ENCODE results near the gene CTAGE9.
"Not testable (repeated sequence)": the region's sequence is repeated elsewhere in the genome, so short reads cannot be mapped to it uniquely, and the experiment has no call there.

CTAGE9 gene

GRCh38 chr6:131710917-131711316 is at the start of gene CTAGE9:
TSS of gene CTAGE9 (minus strand) at chr6:131711017. CDS start at chr6:131711017, 0 bp downstream.
- H3K4me3 Mint-ChIP-seq; DNase-seq; H3K4me1 Mint-ChIP-seq; H3K9me3 Mint-ChIP-seq; ATAC-seq; H3K27ac Mint-ChIP-seq; H3K27me3 Mint-ChIP-seq; H3K36me3 Mint-ChIP-seq (ENCODE audit: low read depth): not testable (repeated sequence)

GRCh38 chr6:131758920-131759319 is 48.1 kb upstream of the CTAGE9 start:
- Mint-ChIP-seq H3K36me3 (ENCODE audit: low read depth) (no peaks in the 10 kb centered on the region), H3K4me3 (no peak overlapping the region), H3K27me3 (peaks cover 14% of the 10 kb centered on the region), H3K27ac (no peak overlapping the region), H3K4me1 (no peaks in the 10 kb centered on the region), H3K9me3 (no peaks in the 10 kb centered on the region)
- ATAC-seq = no peak
- DNase-seq = no peak

- H3K4me3 Mint-ChIP-seq = no peak overlapping the region
- no peaks in the 10 kb centered on the region for H3K36me3 Mint-ChIP-seq (ENCODE audit: low read depth)
- ATAC-seq (no peak), DNase-seq (no peak)
- no peaks in the 10 kb centered on the region for H3K9me3 Mint-ChIP-seq
- H3K27me3 Mint-ChIP-seq = peaks cover 11% of the 10 kb centered on the region
- no peak overlapping the region for H3K27ac Mint-ChIP-seq
- no peaks in the 10 kb centered on the region for H3K4me1 Mint-ChIP-seq
Measured at GRCh38 chr6:131756039-131756438, 45.2 kb upstream of the CTAGE9 start.

- Mint-ChIP-seq H3K27ac (no peak overlapping the region), H3K27me3 (peaks cover 11% of the 10 kb centered on the region), H3K36me3 (ENCODE audit: low read depth) (no peaks in the 10 kb centered on the region), H3K4me3 (no peak overlapping the region), H3K4me1 (no peaks in the 10 kb centered on the region), H3K9me3 (no peaks in the 10 kb centered on the region)
- DNase-seq (no peak), ATAC-seq (no peak)
Measured at GRCh38 chr6:131755597-131755996, 44.8 kb upstream of the CTAGE9 start.

GRCh38 chr6:131754715-131755567 is 44.1 kb upstream of the CTAGE9 start:
- no peak for ATAC-seq
- H3K4me1 Mint-ChIP-seq = no peaks in the 10 kb centered on the region
- H3K27ac Mint-ChIP-seq = no peak overlapping the region

GRCh38 chr6:131754088-131754487 is 43.3 kb upstream of the CTAGE9 start:
- no peaks in the 10 kb centered on the region for H3K4me1 Mint-ChIP-seq
- H3K4me3 Mint-ChIP-seq = no peak overlapping the region
- H3K27ac Mint-ChIP-seq = no peak overlapping the region
- DNase-seq (no peak), ATAC-seq (no peak)
- H3K9me3 Mint-ChIP-seq = no peaks in the 10 kb centered on the region
- H3K27me3 Mint-ChIP-seq = peaks cover 11% of the 10 kb centered on the region
- H3K36me3 Mint-ChIP-seq (ENCODE audit: low read depth) = no peaks in the 10 kb centered on the region

More at GRCh38 chr6:131754715-131755567, 44.1 kb upstream of the CTAGE9 start:
- Mint-ChIP-seq H3K9me3 (no peaks in the 10 kb centered on the region), H3K36me3 (ENCODE audit: low read depth) (no peaks in the 10 kb centered on the region), H3K4me3 (no peak overlapping the region), H3K27me3 (peaks cover 11% of the 10 kb centered on the region)
- no peak for DNase-seq

GRCh38 chr6:131751012-131751715 is 40.3 kb upstream of the CTAGE9 start:
- ATAC-seq; H3K9me3 Mint-ChIP-seq; DNase-seq; H3K4me3 Mint-ChIP-seq; H3K27me3 Mint-ChIP-seq; H3K4me1 Mint-ChIP-seq; H3K27ac Mint-ChIP-seq; H3K36me3 Mint-ChIP-seq (ENCODE audit: low read depth): not testable (repeated sequence)

GRCh38 chr6:131749023-131749422 is 38.2 kb upstream of the CTAGE9 start:
- H3K27ac Mint-ChIP-seq = no peak overlapping the region
- H3K27me3 Mint-ChIP-seq = peaks cover 5% of the 10 kb centered on the region
- ATAC-seq = no peak
- DNase-seq = no peak
- H3K36me3 Mint-ChIP-seq (ENCODE audit: low read depth) = no peaks in the 10 kb centered on the region
- no peak overlapping the region for H3K4me3 Mint-ChIP-seq
- no peaks in the 10 kb centered on the region for H3K4me1 Mint-ChIP-seq
- H3K9me3 Mint-ChIP-seq = no peaks in the 10 kb centered on the region

GRCh38 chr6:131747821-131748353 is 37.1 kb upstream of the CTAGE9 start:
- no peak for DNase-seq
- no peak overlapping the region for H3K4me3 Mint-ChIP-seq
- H3K36me3 Mint-ChIP-seq (ENCODE audit: low read depth) = no peaks in the 10 kb centered on the region
- no peak for ATAC-seq
- no peak overlapping the region for H3K27ac Mint-ChIP-seq
- H3K9me3 Mint-ChIP-seq = no peaks in the 10 kb centered on the region
- H3K4me1 Mint-ChIP-seq = no peaks in the 10 kb centered on the region
- H3K27me3 Mint-ChIP-seq = peaks cover 5% of the 10 kb centered on the region

GRCh38 chr6:131745476-131745875 is 34.7 kb upstream of the CTAGE9 start:
- no peaks in the 10 kb centered on the region for H3K36me3 Mint-ChIP-seq (ENCODE audit: low read depth)
- ATAC-seq = no peak

GRCh38 chr6:131744432-131745287 is 33.8 kb upstream of the CTAGE9 start:
- no peak for DNase-seq
- H3K36me3 Mint-ChIP-seq (ENCODE audit: low read depth) = no peaks in the 10 kb centered on the region
- no peak overlapping the region for H3K4me3 Mint-ChIP-seq
- no peak for ATAC-seq
- H3K4me1 Mint-ChIP-seq = no peaks in the 10 kb centered on the region
- no peaks in the 10 kb centered on the region for H3K9me3 Mint-ChIP-seq
- peaks cover 12% of the 10 kb centered on the region for H3K27me3 Mint-ChIP-seq
- H3K27ac Mint-ChIP-seq = no peak overlapping the region

More at GRCh38 chr6:131745476-131745875, 34.7 kb upstream of the CTAGE9 start:
- H3K27ac Mint-ChIP-seq = no peak overlapping the region
- H3K4me1 Mint-ChIP-seq = no peaks in the 10 kb centered on the region
- H3K9me3 Mint-ChIP-seq = no peaks in the 10 kb centered on the region
- H3K27me3 Mint-ChIP-seq = peaks cover 12% of the 10 kb centered on the region
- no peak overlapping the region for H3K4me3 Mint-ChIP-seq
- no peak for DNase-seq

GRCh38 chr6:131741688-131742393 is 31.0 kb upstream of the CTAGE9 start:
- no peak overlapping the region for H3K27ac Mint-ChIP-seq
- no peaks in the 10 kb centered on the region for H3K4me1 Mint-ChIP-seq
- H3K4me3 Mint-ChIP-seq = no peak overlapping the region
- DNase-seq (no peak), ATAC-seq (no peak)
- no peaks in the 10 kb centered on the region for H3K9me3 Mint-ChIP-seq
- H3K27me3 Mint-ChIP-seq = peaks cover 12% of the 10 kb centered on the region
- no peaks in the 10 kb centered on the region for H3K36me3 Mint-ChIP-seq (ENCODE audit: low read depth)

- H3K27ac Mint-ChIP-seq = no peak overlapping the region
- H3K9me3 Mint-ChIP-seq = no peaks in the 10 kb centered on the region
- H3K4me3 Mint-ChIP-seq = no peak overlapping the region
- no peaks in the 10 kb centered on the region for H3K36me3 Mint-ChIP-seq (ENCODE audit: low read depth)
- H3K27me3 Mint-ChIP-seq = peaks cover 14% of the 10 kb centered on the region
- ATAC-seq (no peak), DNase-seq (no peak)
- no peaks in the 10 kb centered on the region for H3K4me1 Mint-ChIP-seq
Measured at GRCh38 chr6:131740161-131740560, 29.3 kb upstream of the CTAGE9 start.

- no peak overlapping the region for H3K27ac Mint-ChIP-seq
- peaks cover 10% of the 10 kb centered on the region for H3K27me3 Mint-ChIP-seq
- no peaks in the 10 kb centered on the region for H3K9me3 Mint-ChIP-seq
- H3K4me3 Mint-ChIP-seq = no peak overlapping the region
- DNase-seq = no peak
- no peaks in the 10 kb centered on the region for H3K36me3 Mint-ChIP-seq (ENCODE audit: low read depth)
- ATAC-seq = no peak
- no peaks in the 10 kb centered on the region for H3K4me1 Mint-ChIP-seq
Measured at GRCh38 chr6:131739136-131739535, 28.3 kb upstream of the CTAGE9 start.

All from activated naive CD8-positive, alpha-beta T cell treated with anti-CD3 and anti-CD28 coated beads, Interleukin-2, amount 50 U/mL, for 24 hours (primary cell).